ENCODE results near the gene CD46. TPM values are rescaled to one million over a fixed set of nuclear protein-coding genes. Genes with fewer than 3 reads are reported as not detected.

Gene CD46
- total RNA-seq, 1 donor from 2014 or later, result 188 TPM

- no peak for DNase-seq
- Mint-ChIP-seq H3K4me3 (ENCODE audit: unreplicated experiment) (no peak overlapping the region), H3K9me3 (ENCODE audit: unreplicated experiment) (peaks cover 5% of the 10 kb centered on the region), H3K4me1 (ENCODE audit: low read depth, unreplicated experiment) (no peaks in the 10 kb centered on the region), H3K27me3 (ENCODE audit: unreplicated experiment) (no peaks in the 10 kb centered on the region), H3K27ac (ENCODE audit: unreplicated experiment) (no peak overlapping the region), H3K36me3 (ENCODE audit: unreplicated experiment) (no peaks in the 10 kb centered on the region)
- no peak for TF ChIP-seq CTCF (IDR thresholded peaks at IDR 0.05; ENCODE audit: partially characterized antibody, unreplicated experiment)
Measured at GRCh38 chr1:207742850-207743555, 8.9 kb upstream of the CD46 start.

GRCh38 chr1:207744000-207744534 lies 7.8 kb upstream of the CD46 start:
- Mint-ChIP-seq H3K36me3 (ENCODE audit: unreplicated experiment) (no peaks in the 10 kb centered on the region), H3K4me3 (ENCODE audit: unreplicated experiment) (no peak overlapping the region), H3K27ac (ENCODE audit: unreplicated experiment) (no peak overlapping the region), H3K27me3 (ENCODE audit: unreplicated experiment) (no peaks in the 10 kb centered on the region), H3K4me1 (ENCODE audit: low read depth, unreplicated experiment) (no peaks in the 10 kb centered on the region), H3K9me3 (ENCODE audit: unreplicated experiment) (peaks cover 5% of the 10 kb centered on the region)
- DNase-seq, result no peak
- no peak for TF ChIP-seq CTCF (IDR thresholded peaks at IDR 0.05; ENCODE audit: partially characterized antibody, unreplicated experiment)

GRCh38 chr1:207745285-207745684 lies 6.6 kb upstream of the CD46 start:
- TF ChIP-seq CTCF (IDR thresholded peaks at IDR 0.05; ENCODE audit: partially characterized antibody, unreplicated experiment), result no peak
- Mint-ChIP-seq H3K4me3 (ENCODE audit: unreplicated experiment) (no peak overlapping the region), H3K9me3 (ENCODE audit: unreplicated experiment) (peaks cover 5% of the 10 kb centered on the region), H3K4me1 (ENCODE audit: low read depth, unreplicated experiment) (no peaks in the 10 kb centered on the region), H3K36me3 (ENCODE audit: unreplicated experiment) (no peaks in the 10 kb centered on the region), H3K27ac (ENCODE audit: unreplicated experiment) (no peak overlapping the region), H3K27me3 (ENCODE audit: unreplicated experiment) (no peaks in the 10 kb centered on the region)
- no peak for DNase-seq

- Mint-ChIP-seq H3K4me1 (ENCODE audit: low read depth, unreplicated experiment) (peaks cover 2% of the 10 kb centered on the region), H3K27me3 (ENCODE audit: unreplicated experiment) (no peaks in the 10 kb centered on the region), H3K27ac (ENCODE audit: unreplicated experiment) (no peak overlapping the region), H3K36me3 (ENCODE audit: unreplicated experiment) (no peaks in the 10 kb centered on the region), H3K9me3 (ENCODE audit: unreplicated experiment) (peaks cover 3% of the 10 kb centered on the region), H3K4me3 (ENCODE audit: unreplicated experiment) (no peak overlapping the region)
- no peak for TF ChIP-seq CTCF (IDR thresholded peaks at IDR 0.05; ENCODE audit: partially characterized antibody, unreplicated experiment)
- DNase-seq, result no peak
Measured at GRCh38 chr1:207745839-207746767, 5.8 kb upstream of the CD46 start.
